Epithelial cell of esophagus (primary cell): ENCODE results near the gene UBTD2.

Experiments
- DNase-seq: peaks from one replicate; pipeline ENCODE4 v3.0.0; 2010; ENCODE audit warnings: low read depth
- H3K4me3 ChIP-seq: 2 replicates; pipeline ENCODE4 v1.5.1; 2011; ENCODE audit warnings: mild to moderate bottlenecking, low read length, control low read depth
- CTCF ChIP-seq: IDR thresholded peaks from 2 replicates; pipeline ENCODE4 v1.5.1; 2011; ENCODE audit warnings: low read depth, mild to moderate bottlenecking, low read length, control low read depth, inconsistent platforms; ENCODE audit not compliant: insufficient read depth; ENCODE audit errors: missing control alignments

The UBTD2 gene

GRCh38 chr5:172315587-172316493 is 32.3 kb upstream of the UBTD2 start:
- H3K4me3 ChIP-seq: no peak overlapping the region
- no peak for TF ChIP-seq CTCF
- no peak for DNase-seq

- DNase-seq: no peak
- no peak overlapping the region for H3K4me3 ChIP-seq
Observed at GRCh38 chr5:172313915-172314314, 30.4 kb upstream of the UBTD2 start.

GRCh38 chr5:172312286-172312685 is 28.7 kb upstream of the UBTD2 start:
- no peak for DNase-seq
- TF ChIP-seq CTCF: no peak

More at GRCh38 chr5:172313915-172314314, 30.4 kb upstream of the UBTD2 start:
- no peak for TF ChIP-seq CTCF

GRCh38 chr5:172311605-172312004 is 28.0 kb upstream of the UBTD2 start:
- no peak overlapping the region for H3K4me3 ChIP-seq
- no peak for TF ChIP-seq CTCF
- no peak for DNase-seq

More at GRCh38 chr5:172312286-172312685, 28.7 kb upstream of the UBTD2 start:
- H3K4me3 ChIP-seq: no peak overlapping the region

- DNase-seq: no peak
- no peak for TF ChIP-seq CTCF
- H3K4me3 ChIP-seq: no peak overlapping the region
Observed at GRCh38 chr5:172311026-172311425, 27.5 kb upstream of the UBTD2 start.

GRCh38 chr5:172305380-172305779 is 21.8 kb upstream of the UBTD2 start:
- TF ChIP-seq CTCF: no peak
- no peak overlapping the region for H3K4me3 ChIP-seq

More at GRCh38 chr5:172305380-172305779, 21.8 kb upstream of the UBTD2 start:
- DNase-seq: no peak
